Heart left ventricle (tissue), 13 donors: ENCODE measurements around the gene LINGO1.

Experiments used
- POLR2A ChIP-seq, 2 donors: fragments of 450-650 bp; IDR thresholded peaks; one replicate each; pipeline ENCODE4 v1.6.1; 2017; ENCODE audit warnings: antibody characterized with exemption in 2 of 2, mild to moderate bottlenecking in 2 of 2, moderate library complexity in 2 of 2
- TF ChIP-seq, protein P1 (sequence below), 12 donors: fragments of 200-600 bp; sonication (generic) in 4 of 12; IDR thresholded peaks; one replicate each; pipeline versions ENCODE4 v1.5.0 to v1.8.0; 2018 to 2022; ENCODE audit warnings: antibody characterized with exemption in 12 of 12, mild to moderate bottlenecking in 5 of 12
- donor health status: ischemic (EF 13 %, LVEDD 7.1; RV severe dilation, severe dysfunction).
- donor health status: DM: no; HTN: yes; CAD: no.
- donor health status: DM: no; HTN: no; CAD: no.
- donor health status: ischemic (EF 25% LVEDD 6.9; RV normal size, moderate dysfunction).
- donor health status: ischemic (EF 25% LVEDD 5.7; RV mildly dilated, moderate dysfunction).
- donor health status: ischemic (EF 35%, LVEDD 5.7; RV mildly dilated, moderate dysfunction).
- donor health status: nonischemic (EF 11% LVEDD 7.7; RV severe dilation, severe dysfunction).
- donor health status: DM: yes; HTN: yes; CAD: no.
- donor health status: PGD.
- donor health status: ischemic (EF 29% LVEDD 5.4; RV normal size, mild dysfunction).
- donor health status: nonischemic (EF 23%, LVEDD 6.1; RV moderate dilation, normal function).

- TF ChIP-seq, protein P1, sequence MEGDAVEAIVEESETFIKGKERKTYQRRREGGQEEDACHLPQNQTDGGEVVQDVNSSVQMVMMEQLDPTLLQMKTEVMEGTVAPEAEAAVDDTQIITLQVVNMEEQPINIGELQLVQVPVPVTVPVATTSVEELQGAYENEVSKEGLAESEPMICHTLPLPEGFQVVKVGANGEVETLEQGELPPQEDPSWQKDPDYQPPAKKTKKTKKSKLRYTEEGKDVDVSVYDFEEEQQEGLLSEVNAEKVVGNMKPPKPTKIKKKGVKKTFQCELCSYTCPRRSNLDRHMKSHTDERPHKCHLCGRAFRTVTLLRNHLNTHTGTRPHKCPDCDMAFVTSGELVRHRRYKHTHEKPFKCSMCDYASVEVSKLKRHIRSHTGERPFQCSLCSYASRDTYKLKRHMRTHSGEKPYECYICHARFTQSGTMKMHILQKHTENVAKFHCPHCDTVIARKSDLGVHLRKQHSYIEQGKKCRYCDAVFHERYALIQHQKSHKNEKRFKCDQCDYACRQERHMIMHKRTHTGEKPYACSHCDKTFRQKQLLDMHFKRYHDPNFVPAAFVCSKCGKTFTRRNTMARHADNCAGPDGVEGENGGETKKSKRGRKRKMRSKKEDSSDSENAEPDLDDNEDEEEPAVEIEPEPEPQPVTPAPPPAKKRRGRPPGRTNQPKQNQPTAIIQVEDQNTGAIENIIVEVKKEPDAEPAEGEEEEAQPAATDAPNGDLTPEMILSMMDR (IDR thresholded peaks at IDR 0.05) = no peak
- TF ChIP-seq POLR2A (IDR thresholded peaks at IDR 0.05) = no peak
Measured at GRCh38 chr15:77669896-77670295, 37.2 kb upstream of the LINGO1 start.
